Kidney glomerular epithelial cell (primary cell): ENCODE data around the gene UCMA.
"Not testable (repeated sequence)": the region's sequence is repeated elsewhere in the genome, so short reads cannot be mapped to it uniquely, and the experiment has no call there.

Experiments used
- DNase-seq: peaks from one replicate; lab custom pipeline; 2025; lab: John Stamatoyannopoulos, UW

UCMA gene

GRCh38 chr10:13234172-13234571 is at the start of gene UCMA:
Gene UCMA (minus strand): TSS chr10:13234374. CDS start chr10:13234258, 116 bp downstream.
- no peak for DNase-seq

GRCh38 chr10:13282348-13282747 is 48.2 kb upstream of the UCMA start:
- DNase-seq, result not testable (repeated sequence)

GRCh38 chr10:13276749-13277365 is 42.7 kb upstream of the UCMA start:
- DNase-seq, result peak; percentile 0

- not testable (repeated sequence) for DNase-seq
Measured at GRCh38 chr10:13276146-13276545, 42.0 kb upstream of the UCMA start.

- DNase-seq, result no peak
Measured at GRCh38 chr10:13272164-13272571, 38.0 kb upstream of the UCMA start.

GRCh38 chr10:13271552-13272163 is 37.5 kb upstream of the UCMA start:
- no peak for DNase-seq

GRCh38 chr10:13270877-13271551 is 36.8 kb upstream of the UCMA start:
- DNase-seq, result no peak

GRCh38 chr10:13268841-13269240 is 34.7 kb upstream of the UCMA start:
- DNase-seq, result no peak

- no peak for DNase-seq
Measured at GRCh38 chr10:13268310-13268709, 34.1 kb upstream of the UCMA start.

GRCh38 chr10:13263591-13263990 is 29.4 kb upstream of the UCMA start:
- DNase-seq, result no peak

- no peak for DNase-seq
Measured at GRCh38 chr10:13262433-13262832, 28.3 kb upstream of the UCMA start.

GRCh38 chr10:13257621-13258140 is 23.5 kb upstream of the UCMA start:
- DNase-seq, result no peak

- no peak for DNase-seq
Measured at GRCh38 chr10:13256627-13257026, 22.5 kb upstream of the UCMA start.

GRCh38 chr10:13253726-13254125 is 19.6 kb upstream of the UCMA start:
- DNase-seq, result no peak

GRCh38 chr10:13247784-13248183 is 13.6 kb upstream of the UCMA start:
- DNase-seq, result no peak

GRCh38 chr10:13247246-13247645 is 13.1 kb upstream of the UCMA start:
- no peak for DNase-seq

GRCh38 chr10:13242260-13242659 is 8.1 kb upstream of the UCMA start:
- DNase-seq, result not testable (repeated sequence)

- DNase-seq, result no peak
Measured at GRCh38 chr10:13241613-13242012, 7.4 kb upstream of the UCMA start.

GRCh38 chr10:13239923-13240322 is 5.7 kb upstream of the UCMA start:
- DNase-seq, result no peak

- no peak for DNase-seq
Measured at GRCh38 chr10:13238271-13239077, 4.3 kb upstream of the UCMA start.

GRCh38 chr10:13236638-13237037 is 2.5 kb upstream of the UCMA start:
- no peak for DNase-seq

- not testable (repeated sequence) for DNase-seq
Measured at GRCh38 chr10:13234736-13235135, 562 bp upstream of the UCMA start.
